Activated naive CD4-positive, alpha-beta T cell treated with anti-CD3 and anti-CD28 coated beads, Interleukin-2, amount 50 U/mL, for 16 hours (primary cell): Measurements from ENCODE around the gene YARS2.
"Not testable (repeated sequence)": the region's sequence is repeated elsewhere in the genome, so short reads cannot be mapped to it uniquely, and the experiment has no call there.

Source experiments
- DNase-seq: peaks from one replicate; pipeline ENCODE4 v3.0.0-alpha.2; 2020

YARS2 gene

GRCh38 chr12:32742133-32742532 is 13.6 kb downstream of the YARS2 start:
- no peak for DNase-seq

GRCh38 chr12:32739279-32739678 is 16.4 kb downstream of the YARS2 start:
- no peak for DNase-seq

GRCh38 chr12:32737715-32738114 is 18.0 kb downstream of the YARS2 start:
- no peak for DNase-seq

DNA sequence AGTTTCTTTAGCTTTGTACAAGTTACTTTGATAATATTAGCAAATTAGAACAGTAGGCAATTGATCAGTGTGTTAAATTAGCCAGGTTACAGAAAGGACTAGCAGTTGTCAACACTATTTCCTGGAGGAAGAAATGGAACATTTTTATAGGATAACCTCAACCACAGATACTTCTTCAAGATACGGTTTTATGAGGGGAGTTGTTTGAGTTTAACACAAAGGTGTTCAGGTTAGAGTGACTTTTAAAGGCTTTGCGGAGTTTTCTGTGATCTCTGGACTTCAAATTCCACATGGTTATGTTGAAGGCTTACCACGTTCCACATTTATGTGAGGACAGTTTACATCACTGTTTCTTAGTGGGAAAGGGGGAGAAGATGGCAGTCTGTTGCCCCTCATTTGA is 19.3 kb downstream of the YARS2 start:
- no peak for DNase-seq

GRCh38 chr12:32734952-32735351 is 20.7 kb downstream of the YARS2 start:
- DNase-seq: no peak

DNA sequence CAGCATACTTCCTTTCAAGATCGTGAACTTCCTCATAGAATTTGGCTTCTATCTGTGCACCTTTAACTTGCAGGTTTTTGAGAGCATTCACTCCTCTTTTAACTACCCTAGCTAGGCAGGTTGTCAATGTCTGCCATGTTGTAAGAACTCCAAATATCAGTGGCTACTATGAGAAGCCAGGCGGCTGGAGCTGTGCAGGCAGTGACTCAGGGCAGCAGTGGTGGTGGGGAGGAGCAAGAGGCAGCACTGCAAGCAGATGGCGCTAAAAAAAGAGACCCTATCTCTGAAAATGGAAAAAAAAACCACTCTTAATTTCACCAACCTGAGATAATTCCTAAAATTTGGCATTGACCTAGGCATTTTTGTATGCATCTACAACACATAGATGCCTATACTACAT is 28.5 kb downstream of the YARS2 start:
- DNase-seq: no peak

GRCh38 chr12:32726286-32726685 is 29.4 kb downstream of the YARS2 start:
- no peak for DNase-seq

DNA sequence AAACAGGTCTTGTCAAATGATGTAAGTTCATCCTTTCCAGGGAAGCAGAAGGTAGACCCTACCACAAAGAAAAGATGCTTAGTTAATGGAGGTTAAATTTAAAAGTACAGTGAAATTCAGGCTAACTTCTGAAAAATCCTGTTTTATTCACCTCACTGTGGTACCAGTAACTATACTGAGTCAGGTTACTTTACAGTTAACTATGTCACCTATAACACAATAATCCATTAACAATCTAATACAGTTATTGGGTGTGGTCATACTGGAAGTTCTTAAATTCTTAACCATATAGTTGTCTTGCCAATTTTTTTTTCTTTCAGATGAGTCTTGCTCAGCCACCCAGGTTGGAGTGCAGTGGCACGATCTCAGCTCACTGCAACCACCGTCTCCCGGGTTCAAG is 30.4 kb downstream of the YARS2 start:
- not testable (repeated sequence) for DNase-seq

DNA sequence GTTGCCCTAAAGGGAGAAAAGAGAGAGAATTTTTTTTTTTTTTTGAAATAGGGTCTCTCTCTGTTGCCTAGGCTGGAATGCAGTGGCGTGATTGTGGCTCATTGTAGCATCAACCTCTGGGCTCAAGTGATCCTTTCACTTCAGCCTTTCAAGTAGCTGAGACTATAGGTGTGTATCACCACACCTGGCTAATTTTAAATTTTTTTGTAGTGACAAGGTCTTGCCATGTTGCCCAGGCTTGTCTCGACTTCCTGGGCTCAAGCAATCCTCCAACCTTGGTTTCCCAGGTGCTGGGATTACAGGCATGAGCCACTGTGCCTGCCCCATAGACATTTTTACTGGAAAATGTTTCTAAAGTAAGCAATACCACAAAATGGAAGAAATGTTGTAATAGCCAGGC is 36.8 kb downstream of the YARS2 start:
- no peak for DNase-seq

DNA sequence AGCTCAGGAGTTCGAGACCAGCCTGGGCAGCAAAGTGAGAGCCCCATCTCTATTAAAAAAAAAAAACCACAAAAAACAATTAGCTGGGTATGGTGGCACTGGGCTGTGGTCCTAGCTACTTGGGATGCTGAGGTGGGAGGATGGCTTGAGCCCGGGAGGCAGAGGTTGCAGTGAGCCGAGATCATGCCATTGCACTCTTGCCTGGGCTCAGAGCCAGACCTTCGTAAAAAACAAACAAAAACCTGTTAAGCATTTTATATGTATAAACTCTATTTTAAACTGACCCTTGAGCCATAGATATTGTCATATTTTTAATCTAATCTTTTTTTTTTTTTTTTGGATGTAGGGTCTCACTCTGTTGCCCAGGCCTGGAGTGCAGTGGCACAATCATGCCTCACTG is 40.9 kb downstream of the YARS2 start:
- no peak for DNase-seq

DNA sequence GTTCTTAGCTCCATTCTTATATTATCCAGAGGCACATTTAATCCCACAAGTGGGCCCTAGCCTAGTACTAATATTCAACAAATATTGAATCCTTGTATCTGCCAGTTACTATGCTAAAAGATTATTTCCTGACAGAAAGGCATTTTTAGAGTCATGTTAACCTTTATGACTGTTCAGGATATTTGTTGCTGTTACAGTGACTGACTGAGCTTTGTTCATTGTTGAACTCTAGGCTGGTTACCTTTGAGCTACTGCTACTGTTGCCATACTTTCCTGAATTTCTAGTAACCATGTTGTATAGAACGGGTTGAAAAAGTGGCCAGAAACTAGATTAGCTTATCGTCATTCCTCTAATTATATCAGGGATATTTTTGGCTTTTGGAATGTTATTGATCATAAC is 46.8 kb downstream of the YARS2 start:
- DNase-seq: no peak

GRCh38 chr12:32706335-32707024 is 49.2 kb downstream of the YARS2 start:
- no peak for DNase-seq

DNA sequence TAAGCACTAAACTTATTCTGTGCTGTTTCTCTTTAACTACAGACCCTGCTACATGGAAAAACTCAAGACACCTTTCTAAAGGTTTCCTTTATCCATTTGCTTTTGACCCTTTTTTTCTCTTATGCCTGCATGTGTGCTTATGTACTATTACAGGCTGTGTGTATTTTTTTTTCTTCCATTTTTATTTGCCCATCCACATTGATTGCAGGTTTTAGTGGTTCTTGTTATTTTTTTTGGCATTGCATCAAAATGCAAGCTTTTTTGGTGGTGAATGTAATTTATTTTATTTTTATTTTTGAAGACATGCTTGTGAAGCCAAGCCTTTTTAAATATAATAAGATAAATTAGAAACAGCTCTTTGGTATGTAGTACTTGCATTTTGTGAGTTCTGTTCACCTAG is 49.9 kb downstream of the YARS2 start:
- DNase-seq: no peak

DNA sequence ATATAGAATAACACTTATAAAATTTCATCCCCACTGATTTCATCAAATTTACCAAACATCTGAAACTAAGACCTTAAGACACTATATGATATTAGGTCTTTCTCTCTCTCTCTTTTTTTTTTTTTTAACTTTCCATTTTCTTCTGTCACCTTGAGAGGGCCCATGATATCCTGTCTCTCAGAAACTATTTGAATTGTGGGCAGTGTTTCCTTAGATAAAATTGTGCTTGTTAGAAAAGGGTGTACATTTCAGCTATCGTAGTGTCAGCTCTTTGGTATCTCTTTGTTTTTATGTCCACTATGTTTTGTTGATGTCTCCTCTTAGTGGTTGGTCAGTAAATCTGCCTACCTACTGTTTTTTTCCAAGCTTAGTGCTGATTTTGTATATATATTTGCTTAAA is 52.8 kb downstream of the YARS2 start:
- no peak for DNase-seq

GRCh38 chr12:32702473-32702872 is 53.2 kb downstream of the YARS2 start:
- DNase-seq: no peak

DNA sequence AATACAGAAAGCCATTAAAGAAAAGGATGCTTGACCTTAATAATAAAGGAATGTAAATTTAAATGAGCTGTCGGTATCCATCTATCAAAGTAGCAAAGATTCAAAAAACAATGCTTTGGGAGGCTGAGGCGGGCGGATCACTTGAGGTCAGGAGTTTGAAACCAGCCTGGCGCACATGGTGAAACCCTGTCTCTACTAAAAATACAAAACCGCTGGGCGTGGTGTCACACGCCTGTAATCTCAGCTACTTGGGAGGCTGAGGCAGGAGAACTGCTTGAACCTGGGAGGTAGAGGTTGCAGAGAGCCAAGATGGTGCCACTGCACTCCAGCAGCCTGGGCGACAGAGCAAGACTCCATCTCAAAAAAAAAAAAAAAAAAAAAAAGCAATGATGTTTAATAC is 56.3 kb downstream of the YARS2 start:
- not testable (repeated sequence) for DNase-seq

DNA sequence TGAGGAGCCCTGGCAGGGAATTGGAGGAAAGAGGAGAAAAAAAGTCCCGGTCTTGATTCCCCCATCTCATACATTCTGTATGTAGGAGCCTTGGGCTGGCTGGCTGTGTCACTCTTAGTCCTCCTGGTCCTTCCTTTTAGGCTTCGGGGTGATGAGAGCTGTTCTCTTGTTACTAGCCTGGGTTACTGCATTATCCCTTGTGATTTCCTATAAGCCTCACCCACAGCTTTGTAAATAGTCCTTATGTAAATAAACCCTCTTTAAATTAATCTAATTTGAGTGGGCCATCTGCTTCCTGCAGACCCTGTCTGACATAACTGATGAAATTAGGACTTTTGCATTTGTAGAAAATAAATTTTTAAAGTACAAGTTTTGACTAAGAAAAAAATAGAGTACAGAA is 57.4 kb downstream of the YARS2 start:
- DNase-seq: no peak

DNA sequence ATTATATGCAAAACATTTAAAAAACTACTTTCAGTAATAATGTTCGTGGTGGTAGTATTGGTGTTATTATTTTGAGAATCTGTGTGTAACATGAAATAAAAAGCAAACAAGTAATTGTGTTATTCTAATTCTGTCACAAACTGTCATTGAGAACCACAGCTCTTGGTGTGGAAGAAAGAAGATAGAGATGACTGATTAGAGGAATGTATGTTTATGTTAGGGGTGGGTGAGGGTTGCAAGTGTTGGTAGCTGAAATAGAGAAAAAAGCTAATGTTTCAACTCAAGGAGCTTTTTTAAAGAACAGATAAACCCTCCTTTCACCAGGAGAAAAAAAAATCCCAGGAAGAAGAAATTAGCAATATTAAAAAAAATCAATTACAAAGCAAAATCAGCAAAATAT is 58.3 kb downstream of the YARS2 start:
- DNase-seq: no peak
